Measurements from ENCODE around the gene BEGAIN. TPM values are rescaled to one million over a fixed set of nuclear protein-coding genes. Genes with fewer than 3 reads are reported as not detected.

The BEGAIN gene, protein sequence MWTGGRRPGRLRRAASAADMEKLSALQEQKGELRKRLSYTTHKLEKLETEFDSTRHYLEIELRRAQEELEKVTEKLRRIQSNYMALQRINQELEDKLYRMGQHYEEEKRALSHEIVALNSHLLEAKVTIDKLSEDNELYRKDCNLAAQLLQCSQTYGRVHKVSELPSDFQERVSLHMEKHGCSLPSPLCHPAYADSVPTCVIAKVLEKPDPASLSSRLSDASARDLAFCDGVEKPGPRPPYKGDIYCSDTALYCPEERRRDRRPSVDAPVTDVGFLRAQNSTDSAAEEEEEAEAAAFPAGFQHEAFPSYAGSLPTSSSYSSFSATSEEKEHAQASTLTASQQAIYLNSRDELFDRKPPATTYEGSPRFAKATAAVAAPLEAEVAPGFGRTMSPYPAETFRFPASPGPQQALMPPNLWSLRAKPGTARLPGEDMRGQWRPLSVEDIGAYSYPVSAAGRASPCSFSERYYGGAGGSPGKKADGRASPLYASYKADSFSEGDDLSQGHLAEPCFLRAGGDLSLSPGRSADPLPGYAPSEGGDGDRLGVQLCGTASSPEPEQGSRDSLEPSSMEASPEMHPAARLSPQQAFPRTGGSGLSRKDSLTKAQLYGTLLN
- polyA plus RNA-seq: 10.9 and 28.2 TPM in 2 replicates
- 17.5 and 27.8 TPM in 2 replicates for polyA minus RNA-seq

GRCh38 chr14:100587086-100587762, at the start of gene BEGAIN:
TSS of gene BEGAIN (minus strand) at chr14:100587417. CDS start at chr14:100587290, 127 bp downstream.
- H2AFZ ChIP-seq (ENCODE audit: low read depth, low read length): peak within 1 kb of the TSS; percentile 4
- TF ChIP-seq POLR2AphosphoS5 (IDR thresholded peaks at IDR 0.05) (no peak), EZH2 (IDR thresholded peaks at IDR 0.05; ENCODE audit: borderline replicate concordance, insufficient read depth, low read length, poor library complexity, severe bottlenecking) (no peak), SMC3 (conservative IDR thresholded peaks at IDR 0.05; ENCODE audit: poor library complexity) (no peak), REST (IDR thresholded peaks at IDR 0.05; ENCODE audit: borderline replicate concordance) (no peak), MXI1 (conservative IDR thresholded peaks at IDR 0.05; ENCODE audit: poor library complexity, severe bottlenecking) (no peak), TAF1 (IDR thresholded peaks at IDR 0.05; ENCODE audit: low read depth) (no peak), EP300 (conservative IDR thresholded peaks at IDR 0.05; ENCODE audit: poor library complexity, severe bottlenecking) (no peak), RAD21 (conservative IDR thresholded peaks at IDR 0.05) (no peak)
- TF ChIP-seq, protein P1, sequence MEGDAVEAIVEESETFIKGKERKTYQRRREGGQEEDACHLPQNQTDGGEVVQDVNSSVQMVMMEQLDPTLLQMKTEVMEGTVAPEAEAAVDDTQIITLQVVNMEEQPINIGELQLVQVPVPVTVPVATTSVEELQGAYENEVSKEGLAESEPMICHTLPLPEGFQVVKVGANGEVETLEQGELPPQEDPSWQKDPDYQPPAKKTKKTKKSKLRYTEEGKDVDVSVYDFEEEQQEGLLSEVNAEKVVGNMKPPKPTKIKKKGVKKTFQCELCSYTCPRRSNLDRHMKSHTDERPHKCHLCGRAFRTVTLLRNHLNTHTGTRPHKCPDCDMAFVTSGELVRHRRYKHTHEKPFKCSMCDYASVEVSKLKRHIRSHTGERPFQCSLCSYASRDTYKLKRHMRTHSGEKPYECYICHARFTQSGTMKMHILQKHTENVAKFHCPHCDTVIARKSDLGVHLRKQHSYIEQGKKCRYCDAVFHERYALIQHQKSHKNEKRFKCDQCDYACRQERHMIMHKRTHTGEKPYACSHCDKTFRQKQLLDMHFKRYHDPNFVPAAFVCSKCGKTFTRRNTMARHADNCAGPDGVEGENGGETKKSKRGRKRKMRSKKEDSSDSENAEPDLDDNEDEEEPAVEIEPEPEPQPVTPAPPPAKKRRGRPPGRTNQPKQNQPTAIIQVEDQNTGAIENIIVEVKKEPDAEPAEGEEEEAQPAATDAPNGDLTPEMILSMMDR (IDR thresholded peaks at IDR 0.05; ENCODE audit: poor library complexity, severe bottlenecking): no peak
- no peaks in the 10 kb centered on the region for H3F3A ChIP-seq (ENCODE audit: insufficient read depth, low read length, poor library complexity, severe bottlenecking)
- H3K27me3 ChIP-seq (ENCODE audit: insufficient read depth, low read depth, low read length): no peaks in the 10 kb centered on the region
- H3K4me2 ChIP-seq (ENCODE audit: low read length): peak within 1 kb of the TSS; percentile 68
- no peak within 1 kb of the TSS for H3K27ac ChIP-seq (ENCODE audit: low read length)
- no peaks in the 10 kb centered on the region for H3K9me2 ChIP-seq (ENCODE audit: insufficient read depth, low read length)
- H3K9me3 ChIP-seq (ENCODE audit: low read length): no peaks in the 10 kb centered on the region
- no peaks in the 10 kb centered on the region for H4K20me1 ChIP-seq (ENCODE audit: insufficient read depth)
- peak within 1 kb of the TSS; percentile 68 for H3K9ac ChIP-seq (ENCODE audit: low read length)
- H3K36me3 ChIP-seq (ENCODE audit: insufficient read depth, low read length): no peaks in the 10 kb centered on the region
- H3K79me2 ChIP-seq (replicated peaks; ENCODE audit: insufficient read depth, low read length): no peaks in the 10 kb centered on the region
- peak within 1 kb of the TSS; percentile 86 for H3K4me3 ChIP-seq (ENCODE audit: low read length)

GRCh38 chr14:100636559-100636958, 49.3 kb upstream of the BEGAIN start:
- TF ChIP-seq RAD21 (conservative IDR thresholded peaks at IDR 0.05) (no peak), REST (IDR thresholded peaks at IDR 0.05; ENCODE audit: borderline replicate concordance) (no peak), EZH2 (IDR thresholded peaks at IDR 0.05; ENCODE audit: borderline replicate concordance, insufficient read depth, low read length, poor library complexity, severe bottlenecking) (no peak), POLR2AphosphoS5 (IDR thresholded peaks at IDR 0.05) (no peak), EP300 (conservative IDR thresholded peaks at IDR 0.05; ENCODE audit: poor library complexity, severe bottlenecking) (no peak), SMC3 (conservative IDR thresholded peaks at IDR 0.05; ENCODE audit: poor library complexity) (no peak), MXI1 (conservative IDR thresholded peaks at IDR 0.05; ENCODE audit: poor library complexity, severe bottlenecking) (no peak), TAF1 (IDR thresholded peaks at IDR 0.05; ENCODE audit: low read depth) (no peak)
- TF ChIP-seq, protein P1 (IDR thresholded peaks at IDR 0.05; ENCODE audit: poor library complexity, severe bottlenecking): no peak
- H3F3A ChIP-seq (ENCODE audit: insufficient read depth, low read length, poor library complexity, severe bottlenecking): no peaks in the 10 kb centered on the region
- no peaks in the 10 kb centered on the region for H3K9me3 ChIP-seq (ENCODE audit: low read length)
- H3K4me2 ChIP-seq (ENCODE audit: low read length): no peak overlapping the region
- no peaks in the 10 kb centered on the region for H3K27me3 ChIP-seq (ENCODE audit: insufficient read depth, low read depth, low read length)
- H3K27ac ChIP-seq (ENCODE audit: low read length): no peak overlapping the region
- H3K79me2 ChIP-seq (replicated peaks; ENCODE audit: insufficient read depth, low read length): no peaks in the 10 kb centered on the region
- H4K20me1 ChIP-seq (ENCODE audit: insufficient read depth): no peaks in the 10 kb centered on the region
- no peaks in the 10 kb centered on the region for H3K36me3 ChIP-seq (ENCODE audit: insufficient read depth, low read length)
- no peak overlapping the region for H3K9ac ChIP-seq (ENCODE audit: low read length)
- H3K9me2 ChIP-seq (ENCODE audit: insufficient read depth, low read length): no peaks in the 10 kb centered on the region
- H3K4me3 ChIP-seq (ENCODE audit: low read length): no peak overlapping the region
- no peak overlapping the region for H2AFZ ChIP-seq (ENCODE audit: low read depth, low read length)
